GM12878 (cell line): ENCODE data around the gene PRRT3. TPM values are rescaled to one million over a fixed set of nuclear protein-coding genes. Genes with fewer than 3 reads are reported as not detected.

ENCODE experiments used
- GATAD2B ChIP-seq: fragments of 450-650 bp; conservative IDR thresholded peaks from 2 replicates; pipeline ENCODE4 v1.6.1; 2017; ENCODE audit warnings: low read depth, mild to moderate bottlenecking, moderate library complexity
- POLR2AphosphoS5 ChIP-seq: IDR thresholded peaks from 2 replicates; pipeline ENCODE4 v1.6.1; 2011; ENCODE audit warnings: mild to moderate bottlenecking, low read length, inconsistent platforms
- SMAD5 ChIP-seq: IDR thresholded peaks from 2 replicates; pipeline ENCODE4 v1.6.1; 2016; ENCODE audit warnings: antibody characterized with exemption, low read depth
- YY1 ChIP-seq: IDR thresholded peaks from 2 replicates; pipeline ENCODE4 v1.6.1; 2011; ENCODE audit warnings: low read depth, mild to moderate bottlenecking, low read length
- polyA plus RNA-seq, 11 experiments: library from polyadenylated mRNA; depleted of rRNA in 4 of 11; unstranded in 6 of 11; stranded (reverse) in 5 of 11; fragments of >200 nt; fragmentation: Nextera tagmentation in 4 of 11; fragmentation: Illumina TruSeq in 1 of 11; extraction: Ambion mirVana in 4 of 11; extraction: Trizol in 1 of 11; gene quantifications; 1 replicate in 1 of 11; 2 replicates in 10 of 11; pipeline versions ENCODE4 v1.2.1 to v1.2.3, GENCODE V29; 2011 to 2016; ENCODE audit warnings: inconsistent platforms in 2 of 11, missing spikeins in 2 of 11, low read depth in 1 of 11
- total RNA-seq, 4 experiments: library from RNA; depleted of rRNA in 3 of 4; stranded (reverse); fragments of >200 nt in 3 of 4; fragmentation: Illumina TruSeq in 1 of 4; extraction: Trizol in 1 of 4; gene quantifications; 2 replicates each; pipeline versions ENCODE4 v1.2.1 to v1.2.3, GENCODE V29; 2013 to 2021
- TF ChIP-seq, protein P1 (sequence below): fragments of 450-650 bp; IDR thresholded peaks from 2 replicates; pipeline ENCODE4 v1.6.1; 2016; ENCODE audit warnings: mild to moderate bottlenecking, moderate library complexity, borderline replicate concordance
- TF ChIP-seq, protein P2 (sequence below): IDR thresholded peaks from 2 replicates; pipeline ENCODE4 v1.6.1; 2012; ENCODE audit warnings: improper control_type of control experiment, low read depth, low read length; ENCODE audit not compliant: insufficient replicate concordance

Gene PRRT3
- total and polyA plus RNA-seq, 10 of the 15 experiments (the other 5 are each of a cell fraction or from before 2014, with no cell fraction given), result 0.53 to 18.0 (median 7.1) TPM

DNA sequence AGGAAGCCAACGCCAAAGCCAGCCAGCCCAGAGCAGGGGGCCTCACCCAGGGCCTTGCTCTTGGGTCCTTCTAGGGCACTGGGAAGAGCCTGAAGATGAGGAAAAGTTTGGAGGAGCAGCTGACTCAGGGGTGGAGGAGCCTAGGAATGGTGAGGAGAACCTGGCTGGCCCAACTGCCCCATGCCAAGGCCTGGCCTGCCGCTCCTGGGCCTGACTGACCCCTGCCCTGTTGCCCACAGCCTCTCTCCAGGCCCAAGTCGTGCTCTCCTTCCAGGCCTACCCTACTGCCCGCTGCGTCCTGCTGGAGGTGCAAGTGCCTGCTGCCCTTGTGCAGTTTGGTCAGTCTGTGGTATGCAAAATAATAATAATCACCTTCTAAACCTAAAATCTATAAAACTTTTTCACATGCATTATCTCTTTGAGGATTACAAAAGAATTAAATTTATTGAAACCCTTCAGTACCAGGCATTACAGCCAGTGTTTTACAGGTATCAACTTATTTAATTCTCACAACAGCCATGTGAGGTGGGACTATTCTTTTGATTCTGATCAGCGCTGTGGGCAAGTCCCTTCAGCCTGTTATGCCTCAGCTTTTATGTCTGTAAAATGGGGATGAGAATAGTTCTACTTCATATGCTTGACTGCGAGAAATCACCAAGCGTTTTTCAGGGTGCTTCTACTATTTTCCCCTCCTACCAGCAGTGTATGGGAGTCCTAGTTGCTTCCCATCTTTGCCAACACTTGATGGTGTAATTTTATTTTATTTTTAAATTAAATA is 33.8 kb downstream of the PRRT3 start (continued):
- TF ChIP-seq, protein P1, sequence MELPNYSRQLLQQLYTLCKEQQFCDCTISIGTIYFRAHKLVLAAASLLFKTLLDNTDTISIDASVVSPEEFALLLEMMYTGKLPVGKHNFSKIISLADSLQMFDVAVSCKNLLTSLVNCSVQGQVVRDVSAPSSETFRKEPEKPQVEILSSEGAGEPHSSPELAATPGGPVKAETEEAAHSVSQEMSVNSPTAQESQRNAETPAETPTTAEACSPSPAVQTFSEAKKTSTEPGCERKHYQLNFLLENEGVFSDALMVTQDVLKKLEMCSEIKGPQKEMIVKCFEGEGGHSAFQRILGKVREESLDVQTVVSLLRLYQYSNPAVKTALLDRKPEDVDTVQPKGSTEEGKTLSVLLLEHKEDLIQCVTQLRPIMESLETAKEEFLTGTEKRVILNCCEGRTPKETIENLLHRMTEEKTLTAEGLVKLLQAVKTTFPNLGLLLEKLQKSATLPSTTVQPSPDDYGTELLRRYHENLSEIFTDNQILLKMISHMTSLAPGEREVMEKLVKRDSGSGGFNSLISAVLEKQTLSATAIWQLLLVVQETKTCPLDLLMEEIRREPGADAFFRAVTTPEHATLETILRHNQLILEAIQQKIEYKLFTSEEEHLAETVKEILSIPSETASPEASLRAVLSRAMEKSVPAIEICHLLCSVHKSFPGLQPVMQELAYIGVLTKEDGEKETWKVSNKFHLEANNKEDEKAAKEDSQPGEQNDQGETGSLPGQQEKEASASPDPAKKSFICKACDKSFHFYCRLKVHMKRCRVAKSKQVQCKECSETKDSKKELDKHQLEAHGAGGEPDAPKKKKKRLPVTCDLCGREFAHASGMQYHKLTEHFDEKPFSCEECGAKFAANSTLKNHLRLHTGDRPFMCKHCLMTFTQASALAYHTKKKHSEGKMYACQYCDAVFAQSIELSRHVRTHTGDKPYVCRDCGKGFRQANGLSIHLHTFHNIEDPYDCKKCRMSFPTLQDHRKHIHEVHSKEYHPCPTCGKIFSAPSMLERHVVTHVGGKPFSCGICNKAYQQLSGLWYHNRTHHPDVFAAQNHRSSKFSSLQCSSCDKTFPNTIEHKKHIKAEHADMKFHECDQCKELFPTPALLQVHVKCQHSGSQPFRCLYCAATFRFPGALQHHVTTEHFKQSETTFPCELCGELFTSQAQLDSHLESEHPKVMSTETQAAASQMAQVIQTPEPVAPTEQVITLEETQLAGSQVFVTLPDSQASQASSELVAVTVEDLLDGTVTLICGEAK, result no peak
- TF ChIP-seq POLR2AphosphoS5 (no peak), SMAD5 (no peak), YY1 (no peak), GATAD2B (no peak)
- TF ChIP-seq, protein P2, sequence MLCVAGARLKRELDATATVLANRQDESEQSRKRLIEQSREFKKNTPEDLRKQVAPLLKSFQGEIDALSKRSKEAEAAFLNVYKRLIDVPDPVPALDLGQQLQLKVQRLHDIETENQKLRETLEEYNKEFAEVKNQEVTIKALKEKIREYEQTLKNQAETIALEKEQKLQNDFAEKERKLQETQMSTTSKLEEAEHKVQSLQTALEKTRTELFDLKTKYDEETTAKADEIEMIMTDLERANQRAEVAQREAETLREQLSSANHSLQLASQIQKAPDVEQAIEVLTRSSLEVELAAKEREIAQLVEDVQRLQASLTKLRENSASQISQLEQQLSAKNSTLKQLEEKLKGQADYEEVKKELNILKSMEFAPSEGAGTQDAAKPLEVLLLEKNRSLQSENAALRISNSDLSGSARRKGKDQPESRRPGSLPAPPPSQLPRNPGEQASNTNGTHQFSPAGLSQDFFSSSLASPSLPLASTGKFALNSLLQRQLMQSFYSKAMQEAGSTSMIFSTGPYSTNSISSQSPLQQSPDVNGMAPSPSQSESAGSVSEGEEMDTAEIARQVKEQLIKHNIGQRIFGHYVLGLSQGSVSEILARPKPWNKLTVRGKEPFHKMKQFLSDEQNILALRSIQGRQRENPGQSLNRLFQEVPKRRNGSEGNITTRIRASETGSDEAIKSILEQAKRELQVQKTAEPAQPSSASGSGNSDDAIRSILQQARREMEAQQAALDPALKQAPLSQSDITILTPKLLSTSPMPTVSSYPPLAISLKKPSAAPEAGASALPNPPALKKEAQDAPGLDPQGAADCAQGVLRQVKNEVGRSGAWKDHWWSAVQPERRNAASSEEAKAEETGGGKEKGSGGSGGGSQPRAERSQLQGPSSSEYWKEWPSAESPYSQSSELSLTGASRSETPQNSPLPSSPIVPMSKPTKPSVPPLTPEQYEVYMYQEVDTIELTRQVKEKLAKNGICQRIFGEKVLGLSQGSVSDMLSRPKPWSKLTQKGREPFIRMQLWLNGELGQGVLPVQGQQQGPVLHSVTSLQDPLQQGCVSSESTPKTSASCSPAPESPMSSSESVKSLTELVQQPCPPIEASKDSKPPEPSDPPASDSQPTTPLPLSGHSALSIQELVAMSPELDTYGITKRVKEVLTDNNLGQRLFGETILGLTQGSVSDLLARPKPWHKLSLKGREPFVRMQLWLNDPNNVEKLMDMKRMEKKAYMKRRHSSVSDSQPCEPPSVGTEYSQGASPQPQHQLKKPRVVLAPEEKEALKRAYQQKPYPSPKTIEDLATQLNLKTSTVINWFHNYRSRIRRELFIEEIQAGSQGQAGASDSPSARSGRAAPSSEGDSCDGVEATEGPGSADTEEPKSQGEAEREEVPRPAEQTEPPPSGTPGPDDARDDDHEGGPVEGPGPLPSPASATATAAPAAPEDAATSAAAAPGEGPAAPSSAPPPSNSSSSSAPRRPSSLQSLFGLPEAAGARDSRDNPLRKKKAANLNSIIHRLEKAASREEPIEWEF, result no peak
- TF ChIP-seq, all 136 proteins: peak for 0
